GM12878 (cell line): Measurements from ENCODE around the gene ZNF827. TPM values are rescaled to one million over a fixed set of nuclear protein-coding genes. Genes with fewer than 3 reads are reported as not detected.

ENCODE experiments used
- ATAC-seq: fragments of 200-7000 bp; cut with Tn5 transposase; 3 replicates; pipeline ENCODE4 v1.9.1; 2020; ENCODE audit warnings: mild to moderate bottlenecking, moderate library complexity
- BruUV-seq: library from RNA; stranded (reverse); fragments of 400-500 nt; replicated peaks from 2 replicates; lab custom pipeline; 2021; lab: Mats Ljungman, UMichigan
- CTCF ChIA-PET: fragments of 300-600 bp; sonication (Branson Sonifier 250); formaldehyde crosslinking; extraction: SDS; loops from one replicate; lab custom pipeline; 2021; ENCODE audit warnings: inconsistent platforms; lab: Yijun Ruan, JAX
- POLR2A ChIA-PET: fragments of 350-600 bp; formaldehyde crosslinking; extraction: SDS; loops from one replicate; lab custom pipeline; 2021; ENCODE audit warnings: inconsistent platforms; lab: Charles Lee
- RAD21 ChIA-PET: fragments of 300-600 bp; sonication (Branson Sonifier 250); formaldehyde crosslinking; loops from one replicate; lab custom pipeline; 2023; ENCODE audit warnings: antibody characterized with exemption; ENCODE audit not compliant: unreplicated experiment; lab: Charles Lee
- SMC1A ChIA-PET: fragments of 300-600 bp; sonication (Branson Sonifier 250); formaldehyde crosslinking; loops from one replicate; lab custom pipeline; 2023; ENCODE audit not compliant: unreplicated experiment, uncharacterized antibody; lab: Charles Lee
- DNase-seq: peaks from one replicate; pipeline ENCODE4 v3.0.0-alpha.2; 2011; ENCODE audit warnings: low read depth, low spot score
- FAIRE-seq: peaks from 3 replicates; lab custom pipeline; 2011; peaks lifted over from hg19 to GRCh38; lab: Jason Lieb, UNC
- H2AFZ ChIP-seq: 2 replicates; pipeline ENCODE4 v1.6.0; 2011; ENCODE audit warnings: low read depth, low read length, control low read depth; ENCODE audit not compliant: control insufficient read depth
- H3K27ac ChIP-seq: 2 replicates; pipeline ENCODE4 v1.5.1; 2011; ENCODE audit warnings: control low read depth; ENCODE audit not compliant: control insufficient read depth, insufficient read depth
- H3K27me3 ChIP-seq, 2 experiments: replicated peaks in 1 of 2; 2 replicates each; pipeline versions ENCODE4 v1.6.0 to v1.6.1; 2011; ENCODE audit warnings: low read length in 1 of 2; ENCODE audit not compliant: control insufficient read depth in 2 of 2, insufficient read depth in 2 of 2
- H3K36me3 ChIP-seq, 2 experiments: 2 replicates each; pipeline ENCODE4 v1.5.1; 2011; ENCODE audit warnings: low read length in 1 of 2; ENCODE audit not compliant: control insufficient read depth in 2 of 2, insufficient read depth in 2 of 2
- H3K4me1 ChIP-seq: 2 replicates; pipeline ENCODE4 v1.6.1; 2011; ENCODE audit warnings: mild to moderate bottlenecking, low read length, moderate library complexity, mixed read lengths; ENCODE audit not compliant: control insufficient read depth, insufficient read depth
- H3K4me2 ChIP-seq: 2 replicates; pipeline ENCODE4 v1.6.0; 2011; ENCODE audit warnings: control low read depth; ENCODE audit not compliant: control insufficient read depth, insufficient read depth
- H3K4me3 ChIP-seq: fragments of 200-600 bp; sonication (generic); 2 replicates; pipeline ENCODE4 v1.5.1; 2016
- H3K79me2 ChIP-seq: 2 replicates; pipeline ENCODE4 v1.6.0; 2011; ENCODE audit warnings: low read length; ENCODE audit not compliant: control insufficient read depth, insufficient read depth
- H3K9ac ChIP-seq: 2 replicates; pipeline ENCODE4 v1.8.0; 2011; ENCODE audit warnings: low read length, control low read depth, mixed read lengths; ENCODE audit not compliant: control insufficient read depth, insufficient read depth
- H3K9me3 ChIP-seq: replicated peaks from 3 replicates; pipeline ENCODE4 v1.5.1; 2011; ENCODE audit warnings: mild to moderate bottlenecking, low read length; ENCODE audit not compliant: control insufficient read depth, insufficient read depth
- H4K20me1 ChIP-seq: 2 replicates; pipeline ENCODE4 v1.6.0; 2011; ENCODE audit not compliant: control insufficient read depth, insufficient read depth
- CHD2 ChIP-seq: IDR thresholded peaks from 2 replicates; pipeline ENCODE4 v1.6.1; 2011; ENCODE audit warnings: low read depth, low read length, improper control_type of control experiment, borderline replicate concordance
- CREM ChIP-seq: IDR thresholded peaks from 2 replicates; pipeline ENCODE4 v1.6.1; 2014; ENCODE audit warnings: antibody characterized with exemption, low read depth
- MEF2B ChIP-seq: fragments of 450-650 bp; IDR thresholded peaks from 2 replicates; pipeline ENCODE4 v1.6.1; 2018; ENCODE audit warnings: mild to moderate bottlenecking, moderate library complexity; ENCODE audit not compliant: partially characterized antibody, poor library complexity, severe bottlenecking
- NFXL1 ChIP-seq: fragments of 450-650 bp; IDR thresholded peaks from 2 replicates; pipeline ENCODE4 v1.6.1; 2017; ENCODE audit warnings: antibody characterized with exemption, mild to moderate bottlenecking, borderline replicate concordance
- NR2F1 ChIP-seq: fragments of 450-650 bp; conservative IDR thresholded peaks from 2 replicates; pipeline ENCODE4 v1.6.1; 2017; ENCODE audit warnings: mild to moderate bottlenecking
- TCF7 ChIP-seq: IDR thresholded peaks from 2 replicates; pipeline ENCODE4 v1.6.1; 2014; ENCODE audit warnings: antibody characterized with exemption, borderline replicate concordance
- WGBS: methylation state at CpG from one replicate; pipeline ENCODE4 v1.1.6; 2016; ENCODE audit warnings: low lambda C conversion rate; ENCODE audit not compliant: insufficient replicate concordance, insufficient coverage; ENCODE audit errors: missing lambda C conversion rate; 5-methylcytosine and 5-hydroxymethylcytosine counted together
- in situ Hi-C: fragments of 300-500 bp; cut with MboI; formaldehyde crosslinking; loops from 9 replicates; pipeline ENCODE4 v1.14.3; 2018; ENCODE audit warnings: mixed read lengths
- intact Hi-C: fragments of 100-400 bp; cut with micrococcal nuclease; formaldehyde crosslinking; loops from one replicate; pipeline ENCODE4 v1.14.2; 2022; ENCODE audit not compliant: unreplicated experiment
- polyA plus RNA-seq, 11 experiments: library from polyadenylated mRNA; depleted of rRNA in 4 of 11; unstranded in 6 of 11; stranded (reverse) in 5 of 11; fragments of >200 nt; fragmentation: Nextera tagmentation in 4 of 11; fragmentation: Illumina TruSeq in 1 of 11; extraction: Ambion mirVana in 4 of 11; extraction: Trizol in 1 of 11; gene quantifications; 1 replicate in 1 of 11; 2 replicates in 10 of 11; pipeline versions ENCODE4 v1.2.1 to v1.2.3, GENCODE V29; 2011 to 2016; ENCODE audit warnings: inconsistent platforms in 2 of 11, missing spikeins in 2 of 11, low read depth in 1 of 11
- total RNA-seq, 4 experiments: library from RNA; depleted of rRNA in 3 of 4; stranded (reverse); fragments of >200 nt in 3 of 4; fragmentation: Illumina TruSeq in 1 of 4; extraction: Trizol in 1 of 4; gene quantifications; 2 replicates each; pipeline versions ENCODE4 v1.2.1 to v1.2.3, GENCODE V29; 2013 to 2021

Gene ZNF827
- total and polyA plus RNA-seq, 10 of the 15 experiments (the other 5 are each of a cell fraction or from before 2014, with no cell fraction given): 3.8 to 31.5 (median 13.6) TPM

DNA sequence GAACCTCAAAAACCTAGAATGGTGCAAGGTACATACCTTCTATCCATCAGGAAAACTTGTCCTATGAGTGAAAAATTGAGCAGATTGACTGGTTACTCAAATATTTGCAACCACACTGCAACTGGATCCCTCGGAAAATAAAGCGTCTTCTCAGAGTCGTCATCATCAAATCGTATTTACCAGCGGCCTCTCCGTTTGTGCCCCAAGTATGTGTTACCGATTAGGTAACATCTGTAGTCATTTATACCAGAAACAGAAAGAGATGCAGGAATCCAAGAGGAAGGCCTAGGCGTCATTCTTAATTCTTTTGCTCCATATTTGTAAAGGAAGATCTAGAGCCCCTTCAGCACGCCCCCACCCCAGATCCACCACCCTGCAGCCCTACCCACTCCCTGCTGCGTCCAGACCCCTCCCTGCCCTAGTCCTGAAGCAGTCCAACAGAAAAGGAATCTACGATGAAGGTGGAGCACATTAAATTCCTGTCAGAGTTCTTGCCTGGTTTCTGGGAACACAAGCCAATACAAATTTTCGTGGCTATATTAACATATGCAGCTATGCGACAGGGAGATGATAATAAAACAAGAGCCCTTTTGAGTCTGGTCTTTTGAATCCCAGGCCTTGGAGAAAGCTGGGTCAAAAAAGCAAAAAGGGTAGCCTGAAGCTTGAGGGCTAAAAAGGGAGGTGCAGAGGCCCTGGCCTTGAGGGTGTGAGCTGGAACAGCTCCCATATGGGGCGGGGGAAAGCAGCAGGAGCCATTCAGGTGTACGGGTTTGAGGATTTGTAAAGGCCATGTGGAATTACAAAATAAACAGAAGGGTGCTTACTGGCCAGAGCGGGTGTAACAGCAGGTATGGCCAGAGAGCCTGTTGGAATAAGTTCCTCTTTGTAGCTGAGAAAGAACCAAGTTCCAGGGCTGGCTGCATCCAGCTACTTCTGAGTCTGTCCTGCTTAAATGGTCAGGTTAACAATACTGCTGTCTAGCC, 77.0 kb downstream of the ZNF827 start:
- Histone ChIP-seq H2AFZ (no peak overlapping the region), H3K4me3 (no peak overlapping the region), H3K4me2 (no peak overlapping the region), H3K9ac (no peak overlapping the region), H3K79me2 (peaks cover 25% of the 10 kb centered on the region), H3K9me3 (no peaks in the 10 kb centered on the region), H4K20me1 (no peaks in the 10 kb centered on the region)
- WGBS: 96% methylated on average over 16 of the region's 16 CpGs
- SMC1A ChIA-PET: no interaction called here
- FAIRE-seq: no peak
- TF ChIP-seq NR2F1 (no peak), TCF7 (no peak), CREM (no peak), MEF2B (no peak), CHD2 (no peak), NFXL1 (no peak)
- TF ChIP-seq, all 136 proteins: peak for 0
- Histone ChIP-seq H3K4me1 (peaks cover 18% of the 10 kb centered on the region), H3K27me3 (no peaks in the 10 kb centered on the region), H3K27ac (no peak overlapping the region), H3K36me3 (peaks cover 0 to 22% of the 10 kb centered on the region in 2 experiments; a peak in 3 of 4 replicates)
- intact Hi-C loops (no loop called here), in situ Hi-C loops (no loop called here)
- DNase-seq (no peak), ATAC-seq (no peak)
- POLR2A ChIA-PET: no interaction called here
- BruUV-seq: no TSS peak
- RAD21 ChIA-PET: no interaction called here
- CTCF ChIA-PET: interaction anchor here (0.7 kb wide), 2 partner anchors 66 to 244 kb away, joined by 3 read pairs; no protein-coding TSS in a partner anchor
